ENCODE data around the gene OR4S1.

DNA sequence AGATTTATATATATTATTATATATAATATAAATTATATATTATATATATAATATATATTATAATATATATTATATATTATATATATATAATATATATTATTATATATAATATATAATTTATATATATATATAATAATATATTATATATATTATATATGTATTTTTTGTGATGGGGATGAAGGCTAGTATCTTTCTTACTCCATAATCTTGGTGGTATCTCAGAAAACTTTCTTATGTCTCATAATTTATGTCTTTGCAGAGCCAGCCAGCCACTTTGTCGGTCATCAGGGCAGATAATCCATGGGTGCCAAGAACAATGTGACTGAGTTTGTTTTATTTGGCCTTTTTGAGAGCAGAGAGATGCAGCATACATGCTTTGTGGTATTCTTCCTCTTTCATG, at the start of gene OR4S1:
- TF ChIP-seq, protein P1, sequence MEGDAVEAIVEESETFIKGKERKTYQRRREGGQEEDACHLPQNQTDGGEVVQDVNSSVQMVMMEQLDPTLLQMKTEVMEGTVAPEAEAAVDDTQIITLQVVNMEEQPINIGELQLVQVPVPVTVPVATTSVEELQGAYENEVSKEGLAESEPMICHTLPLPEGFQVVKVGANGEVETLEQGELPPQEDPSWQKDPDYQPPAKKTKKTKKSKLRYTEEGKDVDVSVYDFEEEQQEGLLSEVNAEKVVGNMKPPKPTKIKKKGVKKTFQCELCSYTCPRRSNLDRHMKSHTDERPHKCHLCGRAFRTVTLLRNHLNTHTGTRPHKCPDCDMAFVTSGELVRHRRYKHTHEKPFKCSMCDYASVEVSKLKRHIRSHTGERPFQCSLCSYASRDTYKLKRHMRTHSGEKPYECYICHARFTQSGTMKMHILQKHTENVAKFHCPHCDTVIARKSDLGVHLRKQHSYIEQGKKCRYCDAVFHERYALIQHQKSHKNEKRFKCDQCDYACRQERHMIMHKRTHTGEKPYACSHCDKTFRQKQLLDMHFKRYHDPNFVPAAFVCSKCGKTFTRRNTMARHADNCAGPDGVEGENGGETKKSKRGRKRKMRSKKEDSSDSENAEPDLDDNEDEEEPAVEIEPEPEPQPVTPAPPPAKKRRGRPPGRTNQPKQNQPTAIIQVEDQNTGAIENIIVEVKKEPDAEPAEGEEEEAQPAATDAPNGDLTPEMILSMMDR (IDR thresholded peaks at IDR 0.05): no peak
- no peak for TF ChIP-seq POLR2A (IDR thresholded peaks at IDR 0.05)
